ENCODE data around the gene KLHL1. TPM values are rescaled to one million over a fixed set of nuclear protein-coding genes. Genes with fewer than 3 reads are reported as not detected.

KLHL1 gene
- total and polyA plus RNA-seq, 5 donors from 2014 or later = not detected

DNA sequence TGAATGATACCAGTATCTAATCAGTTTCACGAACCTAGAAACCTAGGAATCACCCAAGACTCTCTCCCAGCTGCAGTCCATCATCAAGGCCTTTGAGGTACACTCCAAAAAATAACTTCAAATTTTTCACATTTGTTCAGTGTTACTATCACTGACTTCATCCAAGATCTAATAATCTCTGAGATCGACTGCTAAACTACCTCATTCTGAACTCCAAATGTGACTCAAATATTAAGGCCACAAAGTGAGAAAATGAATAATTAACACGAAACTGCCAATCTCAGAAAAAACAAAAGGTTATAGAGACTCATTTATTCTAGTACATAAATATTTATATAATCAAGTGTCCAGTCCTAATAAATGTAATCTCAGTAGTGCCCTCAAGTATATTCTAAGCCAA is 430.9 kb downstream of the KLHL1 start:
- no peaks in the 10 kb centered on the region for H3K4me1 ChIP-seq (ENCODE audit: control insufficient read depth, insufficient read depth, low read length, poor library complexity, severe bottlenecking)
- no peaks in the 10 kb centered on the region for H3K4me1 Mint-ChIP-seq
- H3K27me3 ChIP-seq (ENCODE audit: control insufficient read depth, insufficient read depth, low read length) = no peaks in the 10 kb centered on the region
- DNase-seq = no peak
- H3K36me3 ChIP-seq (ENCODE audit: control insufficient read depth, insufficient read depth, low read length) = no peaks in the 10 kb centered on the region
- no peak overlapping the region for H3K27ac ChIP-seq (ENCODE audit: insufficient read depth, low read length, poor library complexity, severe bottlenecking)
- no peaks in the 10 kb centered on the region for H3K27me3 Mint-ChIP-seq
- no peak overlapping the region for H3K4me3 Mint-ChIP-seq
- H3K27ac Mint-ChIP-seq = no peak overlapping the region
- no peak for ATAC-seq (ENCODE audit: low read depth in 2 of 2)
- H3K9me3 ChIP-seq (ENCODE audit: control insufficient read depth in 2 of 2, low read length in 2 of 2) = peaks cover 2 to 3% of the 10 kb centered on the region in 2 experiments
- peaks cover 0 to 28% (median 11%) of the 10 kb centered on the region in 7 donors for H3K9me3 Mint-ChIP-seq
- H3K36me3 Mint-ChIP-seq = no peaks in the 10 kb centered on the region
- no peak overlapping the region for H3K4me3 ChIP-seq (ENCODE audit: low read depth, low read length)

- no peak overlapping the region for H3K27ac ChIP-seq (ENCODE audit: insufficient read depth, low read length, poor library complexity, severe bottlenecking)
- H3K4me3 Mint-ChIP-seq = no peak overlapping the region
- H3K27ac Mint-ChIP-seq = no peak overlapping the region
- no peaks in the 10 kb centered on the region for H3K36me3 Mint-ChIP-seq
- no peaks in the 10 kb centered on the region for H3K27me3 Mint-ChIP-seq
- peaks cover 0 to 33% (median 11%) of the 10 kb centered on the region in 7 donors for H3K9me3 Mint-ChIP-seq
- H3K4me3 ChIP-seq (ENCODE audit: low read depth, low read length) = no peak overlapping the region
- H3K27me3 ChIP-seq (ENCODE audit: control insufficient read depth, insufficient read depth, low read length) = no peaks in the 10 kb centered on the region
- no peak for DNase-seq
- no peak for ATAC-seq (ENCODE audit: low read depth in 2 of 2)
- H3K4me1 Mint-ChIP-seq = no peaks in the 10 kb centered on the region
- H3K36me3 ChIP-seq (ENCODE audit: control insufficient read depth, insufficient read depth, low read length) = no peaks in the 10 kb centered on the region
- H3K9me3 ChIP-seq (ENCODE audit: control insufficient read depth in 2 of 2, low read length in 2 of 2) = peaks cover 2 to 3% of the 10 kb centered on the region in 2 experiments
- H3K4me1 ChIP-seq (ENCODE audit: control insufficient read depth, insufficient read depth, low read length, poor library complexity, severe bottlenecking) = no peaks in the 10 kb centered on the region
These were observed 432.0 kb downstream of the KLHL1 start for GRCh38 chr13:69676286-69676685.

DNA sequence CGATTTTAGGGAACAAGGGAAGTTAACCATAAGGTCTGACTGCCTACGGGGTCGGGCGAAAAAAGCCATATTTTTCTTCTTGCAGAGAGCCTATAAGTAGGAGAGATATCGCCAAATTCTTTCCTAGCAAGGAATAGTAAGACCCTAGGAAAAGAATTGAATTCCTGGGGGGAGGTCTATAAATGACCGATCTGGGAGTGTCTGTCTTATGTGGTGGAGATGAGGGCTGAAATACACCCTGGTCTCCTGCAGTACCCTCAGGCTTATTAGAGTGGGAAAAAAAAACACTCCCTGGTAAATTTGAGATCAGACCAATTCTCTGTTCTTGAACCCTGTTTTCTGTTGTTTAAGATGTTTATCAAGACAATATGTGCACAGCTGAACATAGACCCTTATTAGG is 448.1 kb downstream of the KLHL1 start:
- ATAC-seq (ENCODE audit: low read depth in 2 of 2) (no peak), DNase-seq (no peak)
- Histone ChIP-seq H3K27ac (ENCODE audit: insufficient read depth, low read length, poor library complexity, severe bottlenecking) (no peak overlapping the region), H3K27me3 (ENCODE audit: control insufficient read depth, insufficient read depth, low read length) (no peaks in the 10 kb centered on the region), H3K4me3 (ENCODE audit: low read depth, low read length) (no peak overlapping the region), H3K36me3 (ENCODE audit: control insufficient read depth, insufficient read depth, low read length) (no peaks in the 10 kb centered on the region), H3K9me3 (ENCODE audit: control insufficient read depth in 2 of 2, low read length in 2 of 2) (peaks cover 0 to 6% of the 10 kb centered on the region in 2 experiments), H3K4me1 (ENCODE audit: control insufficient read depth, insufficient read depth, low read length, poor library complexity, severe bottlenecking) (no peaks in the 10 kb centered on the region)
- Mint-ChIP-seq H3K9me3 (peaks cover 0 to 34% (median 9%) of the 10 kb centered on the region in 7 donors), H3K27ac (no peak overlapping the region), H3K27me3 (no peaks in the 10 kb centered on the region), H3K36me3 (no peaks in the 10 kb centered on the region), H3K4me3 (peak overlapping the region in 1 of 4 donors; percentile 11), H3K4me1 (no peaks in the 10 kb centered on the region)

DNA sequence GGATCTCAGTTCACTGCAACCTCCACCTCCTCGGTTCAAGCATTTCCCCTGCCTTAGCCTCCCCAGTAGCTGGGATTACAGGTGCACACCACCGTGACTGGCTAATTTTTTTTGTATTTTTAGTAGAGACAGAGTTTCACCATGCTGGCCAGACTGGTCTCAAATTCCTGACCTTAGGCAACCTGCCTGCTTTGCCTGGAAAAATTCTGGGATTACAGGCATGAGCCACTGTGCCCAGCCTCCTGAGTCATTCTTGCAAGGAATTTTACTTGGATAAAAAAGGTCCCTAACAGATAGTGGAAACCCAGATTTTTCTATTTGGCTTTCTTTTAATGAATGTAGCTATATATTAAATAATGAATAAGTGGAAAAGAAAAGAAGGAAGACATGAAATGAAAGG is 450.6 kb downstream of the KLHL1 start:
- Histone ChIP-seq H3K4me1 (ENCODE audit: control insufficient read depth, insufficient read depth, low read length, poor library complexity, severe bottlenecking) (no peaks in the 10 kb centered on the region), H3K27ac (ENCODE audit: insufficient read depth, low read length, poor library complexity, severe bottlenecking) (no peak overlapping the region), H3K36me3 (ENCODE audit: control insufficient read depth, insufficient read depth, low read length) (no peaks in the 10 kb centered on the region), H3K4me3 (ENCODE audit: low read depth, low read length) (no peak overlapping the region), H3K27me3 (ENCODE audit: control insufficient read depth, insufficient read depth, low read length) (no peaks in the 10 kb centered on the region), H3K9me3 (ENCODE audit: control insufficient read depth in 2 of 2, low read length in 2 of 2) (peaks cover 0 to 6% of the 10 kb centered on the region in 2 experiments)
- Mint-ChIP-seq H3K4me1 (no peaks in the 10 kb centered on the region), H3K27me3 (no peaks in the 10 kb centered on the region), H3K9me3 (peaks cover 0 to 29% (median 9%) of the 10 kb centered on the region in 7 donors), H3K36me3 (no peaks in the 10 kb centered on the region), H3K27ac (no peak overlapping the region), H3K4me3 (no peak overlapping the region)
- DNase-seq (no peak), ATAC-seq (ENCODE audit: low read depth in 2 of 2) (no peak)

GRCh38 chr13:69654392-69654791 is 453.9 kb downstream of the KLHL1 start:
- H3K4me1 ChIP-seq (ENCODE audit: control insufficient read depth, insufficient read depth, low read length, poor library complexity, severe bottlenecking) = no peaks in the 10 kb centered on the region
- H3K27me3 ChIP-seq (ENCODE audit: control insufficient read depth, insufficient read depth, low read length) = no peaks in the 10 kb centered on the region
- no peak overlapping the region for H3K27ac ChIP-seq (ENCODE audit: insufficient read depth, low read length, poor library complexity, severe bottlenecking)
- ATAC-seq (ENCODE audit: low read depth in 2 of 2) (no peak), DNase-seq (no peak)
- no peaks in the 10 kb centered on the region for H3K4me1 Mint-ChIP-seq
- no peak overlapping the region for H3K27ac Mint-ChIP-seq
- H3K27me3 Mint-ChIP-seq = no peaks in the 10 kb centered on the region
- H3K9me3 Mint-ChIP-seq = peaks cover 0 to 23% (median 8%) of the 10 kb centered on the region in 7 donors
- H3K4me3 ChIP-seq (ENCODE audit: low read depth, low read length) = no peak overlapping the region
- H3K9me3 ChIP-seq (ENCODE audit: control insufficient read depth in 2 of 2, low read length in 2 of 2) = peaks cover 0 to 10% of the 10 kb centered on the region in 2 experiments
- no peaks in the 10 kb centered on the region for H3K36me3 Mint-ChIP-seq
- no peak overlapping the region for H3K4me3 Mint-ChIP-seq
- H3K36me3 ChIP-seq (ENCODE audit: control insufficient read depth, insufficient read depth, low read length) = no peaks in the 10 kb centered on the region

Other genes starting within 250 kb of the KLHL1 start
- gene ATXN8OS, start 626 bp downstream of the KLHL1 start, total RNA-seq = not detected
- not detected for gene ATXN8OS, start 626 bp downstream of the KLHL1 start, polyA plus RNA-seq

Measured in CD4-positive, CD25-positive, alpha-beta regulatory T cell (primary cell).